ENCODE measurements around the gene CACNA2D4. TPM values are rescaled to one million over a fixed set of nuclear protein-coding genes. Genes with fewer than 3 reads are reported as not detected.

The CACNA2D4 gene
- total and polyA plus RNA-seq, 8 donors: 1.5 to 6.5 (median 1.9) TPM

DNA sequence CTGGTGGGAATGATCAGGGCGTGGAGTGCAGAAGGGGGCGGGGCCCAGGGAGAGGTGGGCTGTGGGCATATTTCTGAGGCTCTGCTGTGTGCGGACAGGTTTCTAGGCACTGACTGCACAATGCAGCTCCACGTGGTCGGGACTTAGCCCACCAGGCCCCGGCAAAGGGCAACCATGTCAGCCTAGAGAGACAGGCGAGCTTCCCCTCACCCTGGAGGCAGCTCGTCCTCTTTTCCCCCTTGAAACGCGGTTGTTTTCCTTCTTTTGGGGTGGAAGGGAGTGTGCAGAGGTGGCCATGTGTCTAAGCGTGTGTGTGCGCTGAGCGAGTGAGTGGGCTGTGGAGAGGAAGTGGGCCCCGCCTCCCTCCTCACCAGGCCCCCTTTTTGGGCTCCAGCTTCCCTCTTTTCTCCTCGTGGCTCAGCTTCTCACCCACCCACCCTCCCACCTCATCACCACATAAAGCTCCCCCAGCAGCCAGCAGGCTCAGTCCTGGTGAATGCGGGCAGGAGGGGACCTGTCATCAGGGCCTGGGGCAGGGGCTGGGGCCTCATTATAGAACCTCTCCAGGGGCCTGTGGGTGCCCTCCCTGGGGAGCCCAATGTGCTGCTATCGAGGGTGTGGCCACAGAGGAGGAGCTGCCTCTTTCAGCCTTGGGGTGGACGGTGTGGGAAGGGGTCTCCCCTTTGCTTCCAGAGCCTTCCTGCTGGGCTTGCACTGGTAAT lies 76.1 kb downstream of the CACNA2D4 start:
- Histone ChIP-seq H3K36me3 (no peaks in the 10 kb centered on the region), H3K27me3 (peaks cover 0 to 53% of the 10 kb centered on the region in 2 donors), H3K9me3 (no peaks in the 10 kb centered on the region), H3K4me1 (no peaks in the 10 kb centered on the region), H3K27ac (no peak overlapping the region), H3K4me3 (no peak overlapping the region)
- DNase-seq (peak in 2 of 4 donors; percentile 22 to 61), ATAC-seq (no peak)
- TF ChIP-seq, protein P1, sequence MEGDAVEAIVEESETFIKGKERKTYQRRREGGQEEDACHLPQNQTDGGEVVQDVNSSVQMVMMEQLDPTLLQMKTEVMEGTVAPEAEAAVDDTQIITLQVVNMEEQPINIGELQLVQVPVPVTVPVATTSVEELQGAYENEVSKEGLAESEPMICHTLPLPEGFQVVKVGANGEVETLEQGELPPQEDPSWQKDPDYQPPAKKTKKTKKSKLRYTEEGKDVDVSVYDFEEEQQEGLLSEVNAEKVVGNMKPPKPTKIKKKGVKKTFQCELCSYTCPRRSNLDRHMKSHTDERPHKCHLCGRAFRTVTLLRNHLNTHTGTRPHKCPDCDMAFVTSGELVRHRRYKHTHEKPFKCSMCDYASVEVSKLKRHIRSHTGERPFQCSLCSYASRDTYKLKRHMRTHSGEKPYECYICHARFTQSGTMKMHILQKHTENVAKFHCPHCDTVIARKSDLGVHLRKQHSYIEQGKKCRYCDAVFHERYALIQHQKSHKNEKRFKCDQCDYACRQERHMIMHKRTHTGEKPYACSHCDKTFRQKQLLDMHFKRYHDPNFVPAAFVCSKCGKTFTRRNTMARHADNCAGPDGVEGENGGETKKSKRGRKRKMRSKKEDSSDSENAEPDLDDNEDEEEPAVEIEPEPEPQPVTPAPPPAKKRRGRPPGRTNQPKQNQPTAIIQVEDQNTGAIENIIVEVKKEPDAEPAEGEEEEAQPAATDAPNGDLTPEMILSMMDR (IDR thresholded peaks at IDR 0.05): no peak
- intact Hi-C loops (cut with DNase I): no loop called here

- H3K4me1 ChIP-seq: no peaks in the 10 kb centered on the region
- TF ChIP-seq, protein P1 (IDR thresholded peaks at IDR 0.05): no peak
Observed at GRCh38 chr12:1841586-1842182, 76.8 kb downstream of the CACNA2D4 start.

DNA sequence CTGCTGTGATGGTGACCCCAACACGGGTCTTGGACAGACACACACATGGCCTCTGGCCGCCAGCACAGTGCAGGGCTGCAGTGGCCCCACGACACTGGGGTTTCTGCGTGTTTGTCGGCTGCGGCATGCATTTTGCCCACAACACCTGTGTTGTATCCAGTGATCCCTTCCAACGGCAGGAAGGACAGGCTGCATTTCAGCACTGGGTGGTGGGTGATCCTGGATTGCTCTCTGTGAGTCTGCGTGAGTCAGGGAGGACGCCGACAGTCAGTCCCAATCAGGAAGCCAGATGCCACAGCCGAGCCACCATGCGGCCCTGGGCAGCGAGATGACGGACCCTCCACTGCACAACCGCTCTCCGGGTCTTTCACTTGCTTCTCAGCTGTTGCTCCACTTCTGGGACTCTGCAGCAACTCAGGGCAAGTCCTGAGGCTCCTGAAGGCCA lies 77.4 kb downstream of the CACNA2D4 start:
- no peak overlapping the region for H3K4me3 ChIP-seq
- H3K4me1 ChIP-seq: no peaks in the 10 kb centered on the region
- DNase-seq: peak in 2 of 4 donors; percentile 20 to 53

More at GRCh38 chr12:1841586-1842182, 76.8 kb downstream of the CACNA2D4 start:
- H3K36me3 ChIP-seq: no peaks in the 10 kb centered on the region
- intact Hi-C loops (cut with DNase I): no loop called here
- H3K4me3 ChIP-seq: no peak overlapping the region
- ATAC-seq (no peak), DNase-seq (no peak)
- peaks cover 0 to 55% of the 10 kb centered on the region in 2 donors for H3K27me3 ChIP-seq
- no peak overlapping the region for H3K27ac ChIP-seq
- H3K9me3 ChIP-seq: no peaks in the 10 kb centered on the region

DNA sequence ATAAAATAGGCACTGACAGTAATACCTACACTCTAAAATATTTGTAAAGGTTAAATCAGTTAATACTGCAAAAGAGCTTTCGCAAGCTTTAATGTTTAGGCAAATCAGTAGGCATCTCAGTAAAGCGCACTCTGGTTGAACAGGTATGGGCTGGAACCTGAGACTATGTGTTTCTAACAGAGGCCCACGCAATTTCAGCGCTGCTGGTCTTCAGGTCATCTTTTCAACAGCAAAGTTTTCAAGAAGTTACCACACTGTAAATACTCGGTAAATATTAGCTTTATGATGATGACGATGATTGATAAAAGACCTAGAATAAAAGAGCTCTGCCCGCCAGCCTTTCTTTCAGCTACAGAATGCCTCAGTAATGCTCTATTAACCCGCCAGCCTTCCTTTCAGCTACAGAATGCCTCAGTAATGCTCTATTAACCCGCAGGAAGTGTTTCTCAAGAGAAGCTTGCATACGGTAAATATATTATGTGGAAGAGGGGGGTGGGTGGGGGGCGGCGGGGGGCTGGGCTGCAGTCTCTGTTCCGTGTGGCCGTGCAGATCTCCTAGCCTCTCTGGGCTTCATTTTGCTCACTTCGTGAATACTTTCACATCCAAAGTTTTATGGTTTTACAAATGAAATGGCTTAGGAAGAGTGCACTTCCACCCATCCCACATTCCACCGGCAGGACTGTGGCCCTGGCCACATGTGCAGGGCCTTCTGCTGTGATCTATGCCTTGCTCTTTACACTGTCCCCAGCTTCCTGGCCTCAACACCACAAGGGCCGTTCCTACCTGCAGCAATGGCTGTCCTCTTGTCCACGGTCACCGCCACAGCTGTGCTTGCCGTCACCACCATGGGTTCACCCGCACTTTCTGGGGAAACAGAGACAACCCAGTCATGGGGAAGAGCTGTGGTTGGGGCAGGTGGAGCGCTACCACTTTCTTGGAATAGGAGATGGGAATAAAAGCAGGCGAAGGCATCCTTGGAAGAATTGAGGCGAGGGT lies 78.2 kb downstream of the CACNA2D4 start:
- DNase-seq: peak in 1 of 4 donors; percentile 42
- peaks cover 0 to 56% of the 10 kb centered on the region in 2 donors for H3K27me3 ChIP-seq
- intact Hi-C loops (cut with DNase I): no loop called here
- H3K36me3 ChIP-seq: no peaks in the 10 kb centered on the region
- no peak overlapping the region for H3K27ac ChIP-seq
- no peak for ATAC-seq
- H3K4me1 ChIP-seq: no peaks in the 10 kb centered on the region
- no peaks in the 10 kb centered on the region for H3K9me3 ChIP-seq
- TF ChIP-seq, protein P1 (IDR thresholded peaks at IDR 0.05): no peak
- H3K4me3 ChIP-seq: no peak overlapping the region

More for the DNA sequence above, 77.4 kb downstream of the CACNA2D4 start:
- no peak overlapping the region for H3K27ac ChIP-seq
- no peak for ATAC-seq
- TF ChIP-seq, protein P1 (IDR thresholded peaks at IDR 0.05): no peak
- intact Hi-C loops (cut with DNase I): no loop called here
- peaks cover 0 to 57% of the 10 kb centered on the region in 2 donors for H3K27me3 ChIP-seq
- no peaks in the 10 kb centered on the region for H3K36me3 ChIP-seq
- no peaks in the 10 kb centered on the region for H3K9me3 ChIP-seq
